ENCODE results near the gene OR8S1.

Gene OR8S1

DNA sequence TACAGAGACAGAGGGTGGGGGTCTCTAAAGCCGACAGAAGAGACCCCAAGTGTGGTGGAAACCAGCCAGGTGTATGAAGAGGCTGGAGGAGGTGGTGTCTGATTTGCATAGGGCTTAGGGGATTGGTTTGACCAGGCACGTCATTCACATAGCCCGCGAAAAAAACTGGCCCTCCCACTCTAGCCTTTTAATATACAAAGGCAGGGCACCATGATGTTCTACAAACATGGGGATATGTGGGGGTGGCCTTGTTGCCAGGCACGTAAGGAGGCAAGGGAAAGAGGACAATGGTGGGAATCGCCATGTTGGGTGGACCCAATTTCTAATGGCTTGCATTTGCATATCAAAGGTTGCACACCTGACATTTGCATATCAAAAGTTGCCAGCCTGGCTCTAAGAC, 31.2 kb downstream of the OR8S1 start:
- DNase-seq (ENCODE audit: low read depth), result no peak

DNA sequence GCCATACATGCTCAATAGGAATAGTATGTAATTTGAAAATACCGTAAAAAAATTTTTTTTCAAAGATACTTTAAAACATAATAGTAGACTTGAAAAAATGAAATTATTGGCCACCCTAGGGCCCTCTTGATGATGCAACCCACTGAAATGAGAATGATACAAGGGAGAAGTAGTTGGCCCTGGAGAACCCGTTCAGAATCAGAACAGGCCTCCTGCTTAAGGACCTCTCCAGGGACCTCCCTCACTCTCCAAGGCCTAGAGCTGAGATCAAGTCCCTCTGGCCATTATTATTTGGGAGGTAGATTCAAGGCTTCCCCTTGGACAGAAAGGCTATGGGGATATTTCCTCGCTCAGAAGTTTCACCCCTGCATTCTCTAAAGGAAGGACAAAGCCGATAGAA, 32.5 kb downstream of the OR8S1 start:
- DNase-seq (ENCODE audit: low read depth), result no peak

DNA sequence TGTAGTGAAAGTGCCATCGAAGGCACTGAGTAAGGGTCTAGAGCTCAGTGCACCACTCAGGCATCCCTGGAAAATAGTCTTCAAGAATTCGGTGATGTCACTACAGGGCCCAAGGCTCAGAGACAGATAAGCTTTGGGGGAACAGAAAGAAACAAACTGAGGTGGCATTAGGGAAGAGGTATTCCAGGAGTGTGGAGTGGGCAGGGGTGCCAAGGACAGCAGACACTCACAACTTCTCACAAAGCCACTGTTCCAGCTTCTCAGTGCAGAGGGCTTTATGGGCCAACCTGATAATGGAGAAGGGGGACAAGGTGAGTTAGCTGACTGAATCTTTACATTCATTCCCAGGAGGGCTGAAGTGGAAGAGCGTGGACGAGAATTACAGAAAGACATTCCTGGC, 42.3 kb downstream of the OR8S1 start:
- no peak for DNase-seq (ENCODE audit: low read depth)

DNA sequence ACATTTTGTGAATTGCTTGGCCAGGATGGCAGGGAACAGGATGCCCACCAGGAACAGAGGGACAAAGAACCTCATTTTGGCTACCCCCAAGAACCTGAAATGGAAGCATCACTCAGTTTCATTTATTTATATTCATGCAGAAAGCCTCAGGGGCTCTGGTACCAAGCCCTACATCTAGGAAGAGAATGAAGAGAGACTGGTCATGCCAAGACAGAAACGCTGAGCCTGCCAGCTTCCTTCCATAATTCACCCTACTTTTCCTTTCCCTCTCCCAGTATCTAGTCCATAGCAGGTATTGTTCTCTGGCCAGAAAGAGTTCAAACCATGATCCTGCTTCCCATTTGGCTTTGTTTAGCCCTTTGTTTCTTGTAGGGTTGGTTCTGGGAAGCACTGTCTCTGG, 44.5 kb downstream of the OR8S1 start, which contains the start of gene LALBA:
Gene LALBA, minus strand, starts transcription at position 101 of the 400 bp plus-strand sequence. Its CDS starts 26 bp downstream, at position 75.
- no peak for DNase-seq (ENCODE audit: low read depth)

DNA sequence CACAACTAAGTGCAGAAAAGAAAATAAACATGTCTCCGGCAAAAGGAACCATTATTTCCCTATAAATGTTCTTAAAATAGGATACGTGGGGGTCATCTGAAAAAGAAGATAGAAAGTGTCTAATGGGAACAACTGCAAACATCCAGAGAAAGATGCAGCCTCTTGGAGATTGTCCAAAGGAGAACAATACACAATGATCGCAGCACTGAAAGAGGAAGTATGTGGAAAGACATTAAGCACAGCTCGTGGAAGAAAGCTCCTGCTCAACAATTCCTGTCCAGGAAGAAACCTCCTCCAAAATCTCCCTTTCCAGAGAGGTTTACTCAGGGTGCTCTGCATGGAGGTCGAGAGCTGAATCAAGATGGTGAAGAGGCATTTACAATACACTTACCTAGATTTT, 46.9 kb downstream of the OR8S1 start:
- no peak for DNase-seq (ENCODE audit: low read depth)
